HCT116 (cell line): Measurements from ENCODE around the gene TEX48.

ENCODE experiments used
- CTCF ChIP-seq, 3 experiments: fragments of 200-600 bp in 1 of 3; sonication (generic) in 1 of 3; IDR thresholded peaks in 2 of 3; conservative IDR thresholded peaks in 1 of 3; 2 replicates each; pipeline ENCODE4 v1.5.1; 2012 to 2017; ENCODE audit warnings: low read depth in 2 of 3, low read length in 2 of 3, antibody characterized with exemption in 1 of 3, borderline replicate concordance in 1 of 3, control low read depth in 1 of 3, mild to moderate bottlenecking in 1 of 3, mixed read lengths in 1 of 3, mixed run types in 1 of 3, moderate library complexity in 1 of 3; ENCODE audit not compliant: insufficient read depth in 1 of 3
- EZH2 ChIP-seq: fragments of 200-600 bp; sonication (generic); IDR thresholded peaks from 2 replicates; pipeline ENCODE4 v1.6.1; 2017; ENCODE audit warnings: antibody characterized with exemption, mixed run types
- EZH2phosphoT487 ChIP-seq: fragments of 200-600 bp; IDR thresholded peaks from 2 replicates; pipeline ENCODE4 v1.6.1; 2018; ENCODE audit warnings: antibody characterized with exemption, borderline replicate concordance
- ZNF274 ChIP-seq: fragments of 200-500 bp; sonication (Bioruptor generic); IDR thresholded peaks from 2 replicates; pipeline ENCODE4 v1.6.1; 2014; ENCODE audit warnings: mild to moderate bottlenecking, low read depth, low read length, inconsistent platforms

- TF ChIP-seq ZNF274 (no peak), CTCF (IDR thresholded peaks at IDR 0.05 in 2 of 3, conservative IDR thresholded peaks at IDR 0.05 in 1 of 3; ENCODE audit: borderline replicate concordance in 1 of 3, insufficient read depth in 1 of 3, low read depth in 2 of 3, low read length in 2 of 3) (no peak), EZH2phosphoT487 (no peak), EZH2 (no peak)
These were observed 38.1 kb downstream of the TEX48 start for GRCh38 chr9:114643896-114644295.
